ENCODE results near the gene POLG2.

The POLG2 gene

GRCh38 chr17:64502809-64503208, 6.0 kb upstream of the POLG2 start:
- peaks cover 87% of the 10 kb centered on the region for H4K20me1 ChIP-seq (ENCODE audit: insufficient read depth, low read length, poor library complexity, severe bottlenecking)
- peak overlapping the region; percentile 99 for H3K9ac ChIP-seq (ENCODE audit: low read depth, low read length, poor library complexity, severe bottlenecking)
- peaks cover 37% of the 10 kb centered on the region for H3K4me1 ChIP-seq (ENCODE audit: insufficient read depth, low read length, poor library complexity, severe bottlenecking)

GRCh38 chr17:64502021-64502420, 5.2 kb upstream of the POLG2 start:
- peak overlapping the region; percentile 99 for H3K4me3 ChIP-seq (ENCODE audit: low read length, poor library complexity, severe bottlenecking)
- H2AFZ ChIP-seq (ENCODE audit: low read length) = no peak overlapping the region
- peaks cover 8% of the 10 kb centered on the region for H3K27me3 ChIP-seq (ENCODE audit: insufficient read depth, low read length, poor library complexity, severe bottlenecking)
- H3K9me2 ChIP-seq (replicated peaks; ENCODE audit: low read depth, low read length) = no peaks in the 10 kb centered on the region
- H3K4me1 ChIP-seq (ENCODE audit: insufficient read depth, low read length, poor library complexity, severe bottlenecking) = peaks cover 38% of the 10 kb centered on the region
- no peaks in the 10 kb centered on the region for H3K9me3 ChIP-seq (ENCODE audit: insufficient read depth, low read depth, low read length)
- peaks cover 84% of the 10 kb centered on the region for H3K79me2 ChIP-seq (ENCODE audit: insufficient read depth, low read length)
- H3K9ac ChIP-seq (ENCODE audit: low read depth, low read length, poor library complexity, severe bottlenecking) = no peak overlapping the region
- H3K36me3 ChIP-seq (ENCODE audit: insufficient read depth, low read length) = peaks cover 76% of the 10 kb centered on the region
- no peak for TF ChIP-seq EZH2phosphoT487 (IDR thresholded peaks at IDR 0.05; ENCODE audit: borderline replicate concordance)
- no peak for TF ChIP-seq CTCF (conservative IDR thresholded peaks at IDR 0.05; ENCODE audit: low read length)
- H3F3A ChIP-seq (ENCODE audit: low read depth) = peaks cover 42% of the 10 kb centered on the region
- peaks cover 87% of the 10 kb centered on the region for H4K20me1 ChIP-seq (ENCODE audit: insufficient read depth, low read length, poor library complexity, severe bottlenecking)
- peak overlapping the region; percentile 85 for H3K4me2 ChIP-seq (ENCODE audit: low read depth, low read length, poor library complexity, severe bottlenecking)

More at GRCh38 chr17:64502809-64503208, 6.0 kb upstream of the POLG2 start:
- Histone ChIP-seq H2AFZ (ENCODE audit: low read length) (no peak overlapping the region), H3K79me2 (ENCODE audit: insufficient read depth, low read length) (peaks cover 92% of the 10 kb centered on the region), H3K9me2 (replicated peaks; ENCODE audit: low read depth, low read length) (no peaks in the 10 kb centered on the region), H3K4me3 (ENCODE audit: low read length, poor library complexity, severe bottlenecking) (peak overlapping the region; percentile 99), H3K4me2 (ENCODE audit: low read depth, low read length, poor library complexity, severe bottlenecking) (peak overlapping the region; percentile 85), H3K9me3 (ENCODE audit: insufficient read depth, low read depth, low read length) (no peaks in the 10 kb centered on the region), H3K27me3 (ENCODE audit: insufficient read depth, low read length, poor library complexity, severe bottlenecking) (peaks cover 10% of the 10 kb centered on the region), H3F3A (ENCODE audit: low read depth) (peaks cover 34% of the 10 kb centered on the region; the same call in 1 of the 2 replicates), H3K36me3 (ENCODE audit: insufficient read depth, low read length) (peaks cover 76% of the 10 kb centered on the region)
- no peak for TF ChIP-seq CTCF (conservative IDR thresholded peaks at IDR 0.05; ENCODE audit: low read length)
- no peak for TF ChIP-seq EZH2phosphoT487 (IDR thresholded peaks at IDR 0.05; ENCODE audit: borderline replicate concordance)

DNA sequence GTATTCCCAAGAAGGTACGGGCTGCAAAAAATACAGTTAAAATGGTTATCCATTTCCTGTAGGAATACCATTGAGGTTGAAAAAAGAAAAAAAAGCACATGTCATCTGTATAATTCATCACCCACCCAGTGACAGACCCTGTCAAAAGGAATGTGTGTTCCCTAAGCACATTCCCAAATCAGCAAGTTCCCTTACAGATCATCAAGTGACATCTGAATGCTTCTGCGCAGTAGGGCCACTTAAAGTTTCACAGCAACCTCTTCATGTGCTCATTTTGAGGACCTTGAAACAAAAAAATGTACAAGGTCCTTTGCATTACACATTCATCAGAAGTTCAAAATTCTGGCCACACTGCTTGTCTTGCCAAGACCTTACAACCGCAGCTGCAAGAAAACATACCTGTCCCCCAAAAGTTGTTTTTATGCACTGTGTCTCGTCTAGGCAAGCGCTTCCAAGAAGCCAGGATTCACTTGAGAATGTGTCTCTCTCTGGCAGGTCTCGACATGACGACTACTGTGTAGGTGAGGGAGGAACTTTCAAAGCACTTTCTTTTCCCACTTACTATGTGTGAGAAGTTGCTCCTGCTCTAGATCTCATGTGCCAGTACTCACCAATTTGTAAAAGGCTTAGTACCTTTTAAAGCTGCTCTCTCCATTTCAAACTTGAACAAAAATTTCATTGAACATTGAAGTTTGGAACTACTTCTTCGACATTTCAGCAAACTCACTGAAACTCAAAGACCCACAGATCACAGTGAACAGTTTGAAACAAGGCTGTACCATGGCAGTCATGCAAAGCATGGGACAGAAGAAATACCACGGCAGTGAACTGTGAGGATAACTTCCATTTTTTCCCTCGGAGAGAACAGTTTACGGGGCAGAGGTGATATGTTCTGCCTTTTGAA, 4.3 kb upstream of the POLG2 start:
- peaks cover 6% of the 10 kb centered on the region for H3K27me3 ChIP-seq (ENCODE audit: insufficient read depth, low read length, poor library complexity, severe bottlenecking)
- peaks cover 76% of the 10 kb centered on the region for H3K36me3 ChIP-seq (ENCODE audit: insufficient read depth, low read length)
- H3K9ac ChIP-seq (ENCODE audit: low read depth, low read length, poor library complexity, severe bottlenecking) = no peak overlapping the region
- peaks cover 85% of the 10 kb centered on the region for H4K20me1 ChIP-seq (ENCODE audit: insufficient read depth, low read length, poor library complexity, severe bottlenecking)
- H3F3A ChIP-seq (ENCODE audit: low read depth) = peaks cover 42% of the 10 kb centered on the region
- no peaks in the 10 kb centered on the region for H3K9me3 ChIP-seq (ENCODE audit: insufficient read depth, low read depth, low read length)
- peak overlapping the region; percentile 99 for H3K4me3 ChIP-seq (ENCODE audit: low read length, poor library complexity, severe bottlenecking)
- peak overlapping the region; percentile 85 for H3K4me2 ChIP-seq (ENCODE audit: low read depth, low read length, poor library complexity, severe bottlenecking)
- H3K9me2 ChIP-seq (replicated peaks; ENCODE audit: low read depth, low read length) = no peaks in the 10 kb centered on the region
- peaks cover 88% of the 10 kb centered on the region for H3K79me2 ChIP-seq (ENCODE audit: insufficient read depth, low read length)
- TF ChIP-seq EZH2phosphoT487 (IDR thresholded peaks at IDR 0.05; ENCODE audit: borderline replicate concordance) (no peak), CTCF (conservative IDR thresholded peaks at IDR 0.05; ENCODE audit: low read length) (no peak)
- H2AFZ ChIP-seq (ENCODE audit: low read length) = no peak overlapping the region
- peaks cover 38% of the 10 kb centered on the region for H3K4me1 ChIP-seq (ENCODE audit: insufficient read depth, low read length, poor library complexity, severe bottlenecking)
